ENCODE data around the gene PROSER2.

The PROSER2 gene

DNA sequence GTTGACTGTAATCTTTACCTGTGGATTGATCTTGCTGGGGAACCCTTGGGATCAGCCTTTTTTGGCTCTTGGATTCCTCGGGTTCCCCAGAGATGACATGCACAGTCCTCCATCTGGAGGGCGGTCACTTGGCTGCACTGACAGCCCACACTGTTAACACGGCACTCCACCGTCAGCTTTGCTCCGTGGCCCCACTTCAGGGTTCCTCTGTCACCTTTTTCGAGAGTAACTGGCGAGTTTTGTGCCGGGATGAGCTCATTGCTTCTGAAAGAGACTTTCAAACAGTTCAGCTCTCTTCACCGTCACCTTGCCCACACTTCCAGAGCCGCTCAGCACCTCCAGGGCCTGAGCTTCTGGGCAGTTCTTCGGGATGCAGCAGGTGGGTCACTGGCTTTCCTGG lies 42.4 kb downstream of the PROSER2 start:
- DNase-seq (ENCODE audit: extremely low read depth in 1 of 2, low read depth in 1 of 2): no peak

DNA sequence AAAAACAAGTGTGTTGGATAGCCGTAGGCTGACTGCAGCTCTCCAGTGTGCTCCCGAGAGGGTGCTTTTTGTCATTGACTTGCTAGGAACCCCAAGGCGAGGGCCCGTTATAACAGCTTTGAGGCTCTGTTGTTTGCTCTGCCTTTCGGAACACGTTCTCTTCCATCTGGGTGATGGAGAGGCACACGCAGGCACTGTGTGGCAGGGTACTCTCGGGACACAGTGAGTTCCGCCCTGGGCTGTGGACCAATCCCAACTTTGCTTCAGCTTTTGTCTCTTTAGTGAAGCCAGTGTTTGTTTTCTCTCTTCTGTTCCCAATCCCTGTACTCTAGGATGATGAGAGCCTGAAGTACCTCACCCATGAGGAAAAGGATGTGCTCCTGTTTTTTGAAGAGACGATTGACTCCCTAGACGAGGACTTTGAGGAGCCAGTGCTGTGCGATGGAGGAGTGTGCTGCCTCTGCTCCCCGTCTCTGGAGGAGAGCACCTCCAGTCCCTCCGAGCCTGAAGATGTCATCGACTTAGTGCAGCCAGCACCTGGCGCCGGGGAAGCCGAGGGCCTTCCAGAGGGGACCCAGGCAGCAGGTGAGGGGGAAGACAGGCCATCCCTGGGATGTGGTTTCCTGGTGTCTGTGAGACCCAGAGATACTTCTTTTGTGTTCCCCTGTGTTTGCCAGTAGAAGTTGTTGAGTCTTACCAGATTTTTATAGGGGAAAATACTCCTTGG lies 43.2 kb downstream of the PROSER2 start:
- no peak for DNase-seq (ENCODE audit: extremely low read depth in 1 of 2, low read depth in 1 of 2)

DNA sequence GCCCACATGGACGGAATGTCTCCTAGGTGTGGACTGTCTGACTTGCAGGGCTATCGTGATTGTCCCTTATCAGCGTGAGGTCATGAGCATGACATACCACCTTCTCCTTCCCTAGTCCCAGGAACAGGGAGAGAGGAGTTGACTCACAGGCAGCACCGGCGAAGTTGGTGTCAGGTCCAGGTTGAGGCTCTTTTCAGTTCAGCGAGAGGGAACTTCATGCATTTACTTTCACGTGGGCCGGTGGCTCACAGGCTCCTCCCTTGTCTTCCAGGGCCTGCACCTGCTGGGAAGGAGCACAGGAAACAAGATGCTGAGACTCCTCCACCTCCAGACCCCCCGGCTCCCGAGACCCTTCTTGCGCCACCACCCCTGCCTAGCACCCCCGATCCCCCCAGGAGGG lies 46.1 kb downstream of the PROSER2 start:
- DNase-seq (ENCODE audit: extremely low read depth in 1 of 2, low read depth in 1 of 2): no peak

DNA sequence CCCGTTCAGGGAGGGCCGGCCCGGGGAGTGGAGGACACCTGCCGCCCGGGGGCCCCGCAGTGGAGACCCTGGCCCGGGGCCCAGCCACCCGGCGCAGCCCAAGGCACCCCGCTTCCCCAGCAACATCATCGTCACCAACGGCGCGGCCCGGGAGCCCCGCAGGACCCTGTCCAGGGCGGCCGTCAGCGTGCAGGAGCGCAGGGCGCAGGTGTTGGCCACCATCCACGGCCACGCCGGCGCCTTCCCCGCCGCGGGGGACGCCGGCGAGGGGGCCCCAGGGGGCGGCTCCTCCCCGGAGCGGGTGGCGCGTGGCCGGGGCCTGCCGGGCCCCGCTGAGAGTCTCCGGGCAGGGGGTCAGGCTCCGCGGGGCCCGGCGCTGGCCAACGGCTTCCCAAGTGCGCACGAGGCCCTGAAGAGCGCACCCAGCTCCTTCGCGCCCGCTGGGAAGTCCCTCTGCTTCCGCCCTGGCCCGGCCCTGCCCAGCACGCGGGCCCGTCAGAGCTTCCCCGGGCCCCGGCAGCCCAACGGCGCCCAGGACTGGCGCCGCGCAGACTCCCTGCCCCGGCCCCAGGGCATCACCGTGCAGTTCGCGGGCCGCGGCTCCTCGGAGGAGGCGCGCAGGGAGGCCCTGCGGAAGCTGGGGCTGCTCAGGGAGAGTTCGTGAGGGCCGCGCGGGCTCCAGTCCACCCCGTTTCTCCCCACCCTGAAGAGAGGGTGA lies 46.7 kb downstream of the PROSER2 start:
- no peak for DNase-seq (ENCODE audit: extremely low read depth in 1 of 2, low read depth in 1 of 2)

DNA sequence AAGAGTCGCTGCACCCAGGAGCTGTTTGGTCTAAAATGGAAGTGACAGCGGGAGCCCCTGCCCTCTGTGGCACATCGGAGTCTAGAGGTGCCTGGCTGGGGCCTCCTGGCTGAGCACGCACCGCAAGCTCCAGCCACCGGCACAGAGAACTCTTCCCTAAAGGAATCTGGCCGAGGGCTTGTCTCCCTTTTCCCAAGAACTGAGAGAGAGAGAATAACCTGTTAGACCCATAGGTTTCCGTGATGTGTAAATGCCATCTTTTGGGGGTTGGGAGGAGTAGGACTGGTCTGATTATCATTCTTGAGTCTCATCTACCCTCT lies 47.3 kb downstream of the PROSER2 start:
- DNase-seq (ENCODE audit: extremely low read depth in 1 of 2, low read depth in 1 of 2): no peak

DNA sequence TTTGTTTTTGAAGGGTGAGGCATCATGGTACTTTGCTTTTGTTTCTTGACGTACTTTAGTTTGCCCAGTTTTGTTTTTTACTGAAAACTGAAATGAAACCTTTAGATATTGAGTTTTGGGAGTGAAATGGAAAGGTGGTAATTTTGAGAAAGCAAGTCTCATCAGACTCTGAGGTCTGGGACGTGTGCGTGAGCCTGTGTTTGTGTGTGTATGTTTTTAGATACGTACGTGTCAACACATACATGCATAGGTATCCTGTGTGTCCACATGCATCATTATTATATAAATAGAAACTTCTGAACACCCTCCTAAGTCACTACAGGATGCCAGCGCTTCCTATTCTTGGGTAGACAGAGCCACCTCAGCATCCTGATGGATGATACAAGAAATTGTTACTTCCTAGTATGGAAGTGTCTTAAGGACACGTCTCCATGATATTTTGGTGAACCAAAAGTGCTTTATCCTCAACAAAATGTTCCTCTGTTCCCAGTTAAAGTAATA lies 47.8 kb downstream of the PROSER2 start:
- DNase-seq (ENCODE audit: extremely low read depth in 1 of 2, low read depth in 1 of 2): no peak

DNA sequence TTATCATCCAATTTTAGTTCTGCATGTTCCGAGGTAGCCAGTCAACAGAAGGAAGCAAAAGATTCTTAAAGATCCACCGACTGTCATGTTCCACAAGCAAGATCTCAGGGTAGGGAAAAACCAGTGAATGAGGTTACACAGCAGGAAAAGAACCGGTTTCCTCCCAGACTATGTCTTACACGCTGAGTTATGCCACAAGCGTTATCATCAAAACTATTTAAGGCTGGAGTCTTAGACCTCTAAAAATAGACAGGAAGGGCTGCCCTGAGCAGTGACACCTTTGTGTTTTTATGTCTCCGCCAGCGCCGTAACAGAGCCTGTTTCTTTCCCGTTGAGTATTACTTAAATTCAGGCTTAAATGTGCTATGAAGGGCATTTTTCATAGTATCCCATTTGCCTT lies 48.3 kb downstream of the PROSER2 start:
- DNase-seq (ENCODE audit: extremely low read depth in 1 of 2, low read depth in 1 of 2): no peak

DNA sequence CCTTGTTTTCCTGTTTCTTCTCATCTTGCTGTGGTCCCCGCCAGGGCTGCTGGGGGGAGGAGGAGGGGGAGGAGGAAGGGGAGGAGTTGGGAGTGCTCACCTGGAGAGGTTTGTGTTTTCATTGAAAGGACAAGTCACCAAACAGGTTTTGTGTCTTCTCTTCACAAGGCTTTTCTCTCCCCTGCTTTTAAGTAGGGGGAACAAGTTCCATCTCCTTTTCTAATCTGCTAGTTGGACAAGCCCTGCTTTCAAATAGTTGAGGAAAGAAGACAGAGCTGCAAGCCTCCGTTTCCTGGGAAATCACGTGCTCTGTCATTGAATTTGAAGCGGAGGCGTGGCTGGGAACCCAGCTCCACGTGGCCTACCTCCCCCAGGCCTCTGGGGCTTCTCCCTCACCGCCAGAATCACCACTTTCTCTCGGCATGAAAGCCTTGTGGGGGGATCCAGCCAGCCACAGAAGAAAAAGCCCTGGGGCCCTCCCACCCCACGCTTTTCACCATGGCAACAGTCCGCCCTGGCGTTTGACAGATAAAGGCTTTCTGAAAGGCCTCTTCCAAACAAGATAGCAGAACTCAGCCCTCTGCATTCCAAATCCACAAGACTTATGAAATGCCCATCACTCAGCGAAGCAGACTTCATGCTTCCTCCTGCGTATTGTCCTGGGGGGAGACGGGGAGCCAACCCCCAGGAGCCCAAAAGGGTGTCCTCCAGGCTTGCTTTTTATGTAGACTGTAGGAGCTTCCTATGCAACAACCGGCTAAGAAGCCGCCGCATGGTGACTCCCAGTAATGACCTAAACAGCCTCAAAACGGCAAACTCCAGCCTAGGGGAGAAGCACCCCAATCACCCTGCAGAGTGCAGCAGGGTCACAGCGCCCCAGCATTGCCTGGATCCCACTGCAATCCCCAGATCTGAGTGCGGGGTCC lies 51.7 kb downstream of the PROSER2 start:
- DNase-seq (ENCODE audit: extremely low read depth in 1 of 2, low read depth in 1 of 2): peak in 1 of 2 donors; percentile 6

DNA sequence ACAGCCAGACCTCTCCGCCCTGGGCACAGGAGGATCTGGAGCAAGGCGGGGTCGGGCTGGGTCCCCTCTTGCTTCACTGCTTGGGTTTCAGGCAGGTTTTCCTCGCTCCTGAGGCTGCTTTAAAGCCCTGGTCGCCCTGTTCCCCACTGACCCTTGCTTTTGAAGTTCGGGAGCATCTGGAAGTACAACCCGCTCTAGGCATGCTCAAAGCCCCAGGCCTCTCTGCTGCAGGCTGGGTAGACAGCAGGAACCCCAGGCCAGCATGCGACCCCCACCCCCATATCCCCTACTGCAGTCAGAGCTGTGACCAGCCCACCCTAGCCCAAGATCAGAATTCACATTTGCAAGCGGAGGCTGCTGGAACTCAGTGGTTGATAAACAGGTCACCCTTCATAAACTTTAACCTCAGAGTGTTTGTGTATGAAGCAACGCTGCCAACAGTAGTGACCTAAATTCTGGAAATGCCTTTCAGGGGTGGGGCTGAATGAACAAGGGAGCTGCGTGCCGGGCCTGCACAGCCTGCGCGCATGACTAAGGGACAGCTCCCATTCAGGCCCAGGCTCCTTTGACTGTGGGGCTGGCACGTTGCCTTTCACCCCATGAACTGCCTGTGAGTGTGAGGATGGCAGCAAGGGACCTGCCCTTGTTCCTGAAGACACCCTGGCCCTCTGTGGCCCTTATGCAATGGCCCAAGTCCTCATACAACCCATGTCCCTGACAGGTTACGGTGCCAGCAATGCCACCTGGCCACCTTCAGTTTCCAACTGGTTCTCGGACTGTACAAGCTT lies 52.5 kb downstream of the PROSER2 start:
- no peak for DNase-seq (ENCODE audit: extremely low read depth in 1 of 2, low read depth in 1 of 2)

DNA sequence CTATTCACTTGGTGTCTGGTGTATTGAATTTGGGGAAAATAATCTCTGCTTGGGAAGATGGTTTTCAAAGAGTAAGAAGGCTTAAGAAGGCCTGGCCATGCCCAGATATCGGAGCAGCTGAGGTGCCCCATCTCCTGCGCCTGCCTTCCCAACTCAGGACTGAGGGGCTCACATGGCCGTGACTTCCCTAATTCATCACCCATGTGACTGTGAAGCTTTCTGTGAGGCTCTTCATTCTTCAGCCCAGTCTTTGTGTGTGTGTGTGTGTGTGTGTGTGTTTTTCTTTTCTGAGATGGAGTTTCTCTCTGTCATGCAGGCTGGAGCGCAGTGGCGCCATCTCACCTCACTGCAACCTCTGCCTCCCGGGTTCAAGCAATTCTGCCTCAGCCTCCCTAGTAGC lies 53.2 kb downstream of the PROSER2 start:
- DNase-seq (ENCODE audit: extremely low read depth in 1 of 2, low read depth in 1 of 2): no peak

DNA sequence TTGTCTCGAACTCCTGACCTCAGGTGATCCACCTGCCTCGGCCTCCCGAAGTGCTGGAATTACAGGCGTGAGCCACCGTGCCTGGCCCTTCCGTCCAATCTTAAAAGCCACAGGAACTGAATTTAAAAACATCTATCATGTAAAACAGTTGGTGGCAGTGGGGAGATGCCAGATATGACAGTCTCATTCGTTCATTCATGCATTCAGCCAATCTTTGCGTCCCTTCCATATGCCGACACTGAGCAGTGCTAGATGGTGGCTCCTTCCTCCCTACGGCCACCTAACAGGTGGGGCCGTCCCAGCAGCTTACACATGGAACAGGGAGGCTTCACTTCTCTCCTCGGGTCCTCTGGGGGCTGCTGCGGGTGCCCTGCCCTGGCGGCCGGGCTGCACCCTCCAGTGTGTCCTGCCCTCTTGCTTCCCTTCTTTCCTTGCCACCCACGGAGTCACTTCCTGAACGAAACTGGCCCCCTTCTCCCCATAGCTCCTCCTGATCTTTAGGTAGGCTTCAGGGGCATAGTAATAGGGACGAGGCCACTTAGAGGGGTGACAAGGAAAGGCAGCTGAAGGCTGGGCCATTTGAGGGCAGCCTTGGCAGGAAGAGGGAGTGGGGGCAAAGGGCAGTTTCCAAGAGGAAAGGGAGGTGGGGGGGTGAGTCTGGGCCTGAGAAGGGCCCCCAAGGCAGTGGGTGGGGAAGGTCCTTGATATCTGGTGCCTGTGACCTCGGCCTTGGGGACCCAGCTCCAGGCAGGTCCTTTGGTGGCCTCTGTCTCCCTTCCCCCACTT lies 53.8 kb downstream of the PROSER2 start:
- no peak for DNase-seq (ENCODE audit: extremely low read depth in 1 of 2, low read depth in 1 of 2)

DNA sequence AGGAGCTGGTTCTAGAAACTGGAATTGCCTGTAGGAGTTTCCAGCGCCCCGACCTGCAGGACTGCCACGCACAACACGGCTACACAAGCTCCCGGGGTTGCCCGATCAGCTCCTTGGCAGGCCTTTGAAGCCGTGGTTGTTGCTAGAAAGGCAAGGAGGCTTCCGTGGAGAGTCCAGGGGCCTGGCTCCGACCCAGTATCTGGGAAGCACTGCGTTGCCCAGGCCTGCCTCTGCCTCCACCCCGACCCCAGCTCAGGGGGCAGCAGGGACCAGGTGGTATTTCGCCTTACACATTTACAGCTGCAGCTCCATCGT lies 54.4 kb downstream of the PROSER2 start:
- no peak for DNase-seq (ENCODE audit: extremely low read depth in 1 of 2, low read depth in 1 of 2)

DNA sequence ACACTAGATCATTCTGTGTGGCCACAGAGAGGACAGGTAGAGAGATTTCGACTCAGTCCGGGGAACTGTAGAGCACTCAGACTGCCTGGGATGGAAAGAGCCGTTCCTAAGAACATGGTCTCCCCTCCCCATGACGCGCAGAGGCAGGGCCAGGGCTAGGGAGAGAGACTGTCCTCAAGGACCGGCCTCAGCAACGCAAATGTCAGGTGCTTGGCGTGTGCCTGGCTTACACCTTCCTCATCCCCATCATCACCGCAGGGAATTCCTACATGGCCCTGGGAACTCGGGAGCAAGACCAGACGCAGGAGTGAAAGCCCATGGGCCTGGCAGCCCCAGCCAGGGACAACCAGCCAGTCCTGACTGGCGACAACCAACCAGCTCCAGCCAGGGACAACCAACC lies 55.6 kb downstream of the PROSER2 start:
- DNase-seq (ENCODE audit: extremely low read depth in 1 of 2, low read depth in 1 of 2): no peak

DNA sequence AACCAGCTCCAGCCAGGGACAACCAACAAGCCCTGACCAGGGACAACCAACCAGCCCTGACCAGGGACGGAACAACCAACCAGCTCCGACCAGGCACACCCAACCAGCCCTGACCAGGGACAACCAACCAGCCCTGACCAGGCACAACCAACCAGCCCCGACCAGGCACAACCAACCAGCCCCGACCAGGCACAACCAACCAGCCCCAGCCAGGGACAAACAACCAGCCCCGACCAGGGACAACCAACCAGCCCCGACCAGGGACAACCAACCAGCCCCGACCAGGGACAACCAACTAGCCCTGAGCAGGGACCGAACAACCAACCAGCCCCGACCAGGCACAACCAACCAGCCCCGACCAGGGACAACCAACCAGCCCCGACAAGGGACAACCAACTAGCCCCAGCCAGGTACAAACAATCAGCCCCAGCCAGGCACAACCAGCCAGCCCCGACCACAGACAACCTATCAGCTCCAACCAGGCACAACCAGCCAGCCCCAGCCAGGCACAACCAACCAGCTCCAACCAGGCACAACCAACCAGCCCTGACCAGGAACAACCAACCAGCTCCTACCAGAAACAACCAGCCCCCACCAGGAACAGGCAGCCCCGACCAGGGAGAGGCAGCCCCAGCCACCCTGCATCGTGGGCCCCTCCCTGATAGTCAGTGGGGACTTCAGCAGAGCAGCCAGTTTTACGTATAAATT lies 56.4 kb downstream of the PROSER2 start:
- DNase-seq (ENCODE audit: extremely low read depth in 1 of 2, low read depth in 1 of 2): no peak

DNA sequence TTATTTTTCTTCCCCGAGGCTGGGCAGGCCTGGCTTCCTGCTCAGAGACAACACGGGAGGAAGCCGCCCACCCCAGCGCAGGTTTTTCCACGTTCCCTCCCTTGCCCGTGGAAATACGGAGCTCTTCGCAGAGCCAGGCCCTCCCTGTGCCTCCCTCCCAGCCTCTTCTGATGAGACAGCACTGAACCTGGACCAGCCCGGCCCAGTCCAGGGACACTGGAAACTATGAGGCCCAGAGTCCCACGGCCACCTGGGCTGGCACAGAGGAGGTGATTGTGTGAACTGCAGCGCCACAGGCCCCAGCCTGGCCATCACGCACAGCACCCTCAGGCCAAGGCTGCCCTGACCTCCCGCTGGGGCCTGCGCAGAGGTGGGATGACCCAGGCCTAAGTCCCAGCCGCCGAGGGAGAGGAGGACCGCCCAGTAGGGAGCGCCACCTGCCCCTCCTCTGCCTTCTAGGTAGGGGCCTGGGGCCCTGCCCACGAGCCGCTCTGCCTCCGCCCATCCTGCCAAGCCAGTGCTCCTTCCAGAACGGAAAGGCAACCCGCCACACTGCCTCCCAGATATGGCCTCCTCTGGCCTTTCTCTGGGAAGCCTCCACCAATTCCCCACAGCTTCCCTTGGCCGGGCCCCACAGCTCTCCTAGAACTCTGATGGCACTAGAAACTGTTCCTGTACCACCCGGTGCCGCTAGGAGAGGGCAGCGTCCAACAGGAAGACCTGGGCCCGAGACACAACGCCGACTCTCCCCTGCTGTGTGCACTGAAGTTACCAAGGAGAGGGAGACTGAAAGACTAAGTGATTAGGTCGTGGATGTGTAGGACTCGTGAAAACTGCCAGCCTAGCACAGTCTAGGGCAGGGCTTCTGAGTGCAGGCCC lies 57.2 kb downstream of the PROSER2 start:
- no peak for DNase-seq (ENCODE audit: extremely low read depth in 1 of 2, low read depth in 1 of 2)

DNA sequence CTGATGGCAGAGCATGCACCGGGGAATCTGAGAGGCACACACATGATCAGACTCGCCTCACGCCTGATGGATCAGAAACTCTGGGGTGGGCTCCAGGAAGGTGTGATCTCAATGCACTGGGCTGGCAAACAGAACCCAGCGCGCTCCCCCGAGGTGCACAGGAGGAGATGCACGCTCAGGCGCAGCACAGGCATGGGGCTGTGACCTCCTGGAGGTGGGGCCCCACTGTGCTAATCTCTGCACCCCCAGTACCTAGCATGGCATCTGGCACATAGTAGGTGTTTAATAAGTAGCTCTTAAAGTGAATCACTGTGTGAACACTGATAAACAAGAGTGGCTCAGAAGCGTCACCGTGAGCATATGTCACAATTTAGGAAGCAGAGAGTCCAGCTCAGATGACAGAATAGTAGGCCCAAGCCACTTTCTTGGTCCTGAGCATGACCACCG lies 57.9 kb downstream of the PROSER2 start:
- no peak for DNase-seq (ENCODE audit: extremely low read depth in 1 of 2, low read depth in 1 of 2)

DNA sequence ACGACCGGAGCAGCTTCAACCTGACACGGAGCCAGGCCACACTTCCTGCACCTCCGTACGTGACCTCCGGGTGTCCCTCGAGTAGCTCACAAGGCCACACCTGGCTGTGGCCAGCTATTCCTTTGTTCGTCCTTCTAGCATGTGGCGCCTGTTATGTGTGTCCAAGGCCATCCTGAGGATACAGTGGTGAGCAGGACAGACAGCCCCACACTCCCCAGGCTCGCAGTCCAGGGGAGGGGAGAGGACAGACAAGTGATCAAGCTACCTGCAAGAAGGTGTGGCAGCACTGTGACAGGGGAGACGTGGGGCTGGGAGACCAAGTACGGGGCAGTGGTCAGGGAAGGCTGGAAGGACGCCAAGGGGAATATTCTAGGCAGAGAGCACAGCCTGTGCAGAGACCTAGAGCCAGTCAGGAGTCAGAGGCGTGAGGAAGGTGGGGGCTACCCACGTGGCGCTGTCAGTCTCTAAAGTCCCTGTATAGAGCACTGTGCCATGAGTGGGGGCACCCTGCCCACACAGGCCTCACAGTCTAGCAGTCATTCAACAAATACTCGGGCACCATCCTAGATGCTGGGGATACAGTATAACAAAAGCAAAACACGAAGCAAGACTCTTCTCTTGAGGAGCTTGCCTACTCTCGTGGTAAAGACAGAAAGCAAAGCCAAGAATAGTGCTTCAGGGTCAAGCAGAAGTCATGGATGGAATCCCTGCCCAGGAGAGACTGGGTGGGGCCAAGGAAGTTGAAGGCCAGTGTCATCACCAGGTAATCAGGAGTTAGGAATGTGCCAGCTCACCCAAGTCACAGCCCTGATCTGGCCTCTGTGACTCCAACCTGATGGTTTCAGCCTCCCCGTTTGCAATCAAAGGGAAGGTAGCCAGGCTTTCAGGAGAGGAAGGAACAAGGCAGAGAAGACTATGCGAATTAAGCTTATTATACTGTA lies 58.6 kb downstream of the PROSER2 start:
- no peak for DNase-seq (ENCODE audit: extremely low read depth in 1 of 2, low read depth in 1 of 2)

Data from activated CD8-positive, alpha-beta memory T cell treated with anti-CD3 and anti-CD28 coated beads for 1 hour (primary cell).